Keratinocyte (primary cell): Measurements from ENCODE around the gene LAD1.

ENCODE experiments used
- EZH2 ChIP-seq: IDR thresholded peaks from one replicate; pipeline ENCODE4 v1.6.1; 2012; ENCODE audit warnings: inconsistent platforms, mild to moderate bottlenecking, low read length, moderate library complexity
- TF ChIP-seq, protein P1 (sequence below), 3 experiments: IDR thresholded peaks in 1 of 3; conservative IDR thresholded peaks in 1 of 3; optimal IDR thresholded peaks in 1 of 3; 2 replicates in 2 of 3; 3 replicates in 1 of 3; pipeline versions ENCODE3 to v1.5.1; 2011; ENCODE audit warnings: low read length in 3 of 3, mild to moderate bottlenecking in 3 of 3, moderate library complexity in 2 of 3, control low read depth in 1 of 3, inconsistent platforms in 1 of 3; ENCODE audit not compliant: insufficient read depth in 2 of 3; ENCODE audit errors: extremely low read depth in 1 of 3

GRCh38 chr1:201371276-201371675, 27.8 kb downstream of the LAD1 start:
- TF ChIP-seq, protein P1, sequence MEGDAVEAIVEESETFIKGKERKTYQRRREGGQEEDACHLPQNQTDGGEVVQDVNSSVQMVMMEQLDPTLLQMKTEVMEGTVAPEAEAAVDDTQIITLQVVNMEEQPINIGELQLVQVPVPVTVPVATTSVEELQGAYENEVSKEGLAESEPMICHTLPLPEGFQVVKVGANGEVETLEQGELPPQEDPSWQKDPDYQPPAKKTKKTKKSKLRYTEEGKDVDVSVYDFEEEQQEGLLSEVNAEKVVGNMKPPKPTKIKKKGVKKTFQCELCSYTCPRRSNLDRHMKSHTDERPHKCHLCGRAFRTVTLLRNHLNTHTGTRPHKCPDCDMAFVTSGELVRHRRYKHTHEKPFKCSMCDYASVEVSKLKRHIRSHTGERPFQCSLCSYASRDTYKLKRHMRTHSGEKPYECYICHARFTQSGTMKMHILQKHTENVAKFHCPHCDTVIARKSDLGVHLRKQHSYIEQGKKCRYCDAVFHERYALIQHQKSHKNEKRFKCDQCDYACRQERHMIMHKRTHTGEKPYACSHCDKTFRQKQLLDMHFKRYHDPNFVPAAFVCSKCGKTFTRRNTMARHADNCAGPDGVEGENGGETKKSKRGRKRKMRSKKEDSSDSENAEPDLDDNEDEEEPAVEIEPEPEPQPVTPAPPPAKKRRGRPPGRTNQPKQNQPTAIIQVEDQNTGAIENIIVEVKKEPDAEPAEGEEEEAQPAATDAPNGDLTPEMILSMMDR (optimal IDR thresholded peaks at IDR 0.05 in 1 of 3, IDR thresholded peaks at IDR 0.05 in 1 of 3, conservative IDR thresholded peaks at IDR 0.05 in 1 of 3; ENCODE audit: extremely low read depth in 1 of 3, insufficient read depth in 2 of 3, low read length in 3 of 3), result no peak
- no peak for TF ChIP-seq EZH2
